Fibroblast of villous mesenchyme (primary cell): ENCODE results near the gene ALDH18A1. TPM values are rescaled to one million over a fixed set of nuclear protein-coding genes. Genes with fewer than 3 reads are reported as not detected.

Experiments used
- DNase-seq: peaks from one replicate; pipeline ENCODE4 v3.0.0-alpha.2; 2010; ENCODE audit warnings: low read depth
- H3K4me3 ChIP-seq: 2 replicates; pipeline ENCODE4 v1.5.1; 2011; ENCODE audit warnings: low read depth, mild to moderate bottlenecking, low read length
- CTCF ChIP-seq: IDR thresholded peaks from 2 replicates; pipeline ENCODE4 v1.5.1; 2012; ENCODE audit warnings: low read depth, mild to moderate bottlenecking, low read length; ENCODE audit not compliant: insufficient read depth
- total RNA-seq: library from RNA; depleted of rRNA; stranded (reverse); fragments of >200 nt; gene quantifications from 2 replicates; pipeline ENCODE4 v1.2.3, GENCODE V29; 2012

ALDH18A1 gene
- total RNA-seq, 1 donor, result 154 TPM

DNA sequence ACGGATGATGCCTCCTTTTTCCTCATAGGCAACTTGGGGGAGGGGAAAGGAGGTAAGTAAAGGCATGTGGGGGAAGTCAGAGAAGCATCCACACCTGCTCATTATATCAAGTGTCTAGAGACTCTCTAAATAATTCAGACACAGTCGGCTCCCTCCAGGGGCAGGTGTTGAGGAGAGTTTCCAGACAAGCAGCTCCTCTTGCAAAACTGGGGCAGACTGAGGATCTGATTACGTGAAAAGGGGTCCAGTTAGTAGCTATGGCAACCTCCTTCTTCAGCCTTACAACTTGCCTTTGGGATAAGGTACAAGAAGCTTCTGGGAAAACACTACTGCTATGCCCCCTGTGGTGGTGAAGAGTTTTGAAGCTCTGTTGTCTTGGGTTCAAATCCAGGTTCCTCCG lies 56.4 kb downstream of the ALDH18A1 start:
- TF ChIP-seq CTCF, result no peak
- no peak for DNase-seq
- H3K4me3 ChIP-seq, result no peak overlapping the region

DNA sequence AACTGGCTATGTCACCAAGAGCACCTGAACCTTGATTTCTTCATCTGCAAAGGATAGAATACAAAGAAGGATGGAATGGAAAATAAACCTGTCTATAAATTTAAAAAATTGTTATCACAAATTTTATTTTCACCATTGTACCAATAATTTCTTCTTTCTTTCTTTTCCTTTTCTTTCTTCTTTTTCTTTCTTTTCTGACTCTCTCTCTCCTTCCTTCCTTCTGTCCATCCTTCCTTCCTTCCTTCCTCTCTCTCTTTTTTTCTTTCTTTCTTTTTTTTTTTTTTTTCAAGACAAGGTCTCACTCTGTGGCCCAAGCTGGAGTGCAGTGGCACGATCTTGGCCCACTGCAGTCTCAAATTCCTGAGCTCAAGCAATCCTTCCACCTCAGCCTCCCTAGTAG lies 58.7 kb downstream of the ALDH18A1 start:
- DNase-seq, result no peak
- no peak overlapping the region for H3K4me3 ChIP-seq
- TF ChIP-seq CTCF, result no peak

DNA sequence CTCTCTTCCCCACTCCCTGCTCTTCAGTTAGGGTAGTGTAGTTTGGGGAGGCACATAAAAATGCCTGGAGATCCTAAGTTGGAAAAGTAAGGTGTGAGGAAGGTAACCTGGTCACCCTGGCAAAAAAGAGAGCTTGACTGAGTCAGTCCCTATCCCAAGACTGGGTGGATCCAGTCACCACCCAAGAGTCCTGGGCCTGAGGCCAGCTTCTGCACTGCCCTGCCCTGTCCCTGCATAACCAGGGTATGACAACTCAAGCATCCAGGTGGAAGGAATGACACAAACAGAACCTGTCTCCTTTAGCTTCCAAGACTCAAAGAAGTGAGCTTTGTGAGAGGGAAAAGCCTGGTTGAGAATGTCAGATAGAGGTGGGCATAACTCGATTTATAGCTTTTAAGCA lies 68.5 kb downstream of the ALDH18A1 start:
- TF ChIP-seq CTCF, result no peak
- DNase-seq, result no peak
- no peak overlapping the region for H3K4me3 ChIP-seq

DNA sequence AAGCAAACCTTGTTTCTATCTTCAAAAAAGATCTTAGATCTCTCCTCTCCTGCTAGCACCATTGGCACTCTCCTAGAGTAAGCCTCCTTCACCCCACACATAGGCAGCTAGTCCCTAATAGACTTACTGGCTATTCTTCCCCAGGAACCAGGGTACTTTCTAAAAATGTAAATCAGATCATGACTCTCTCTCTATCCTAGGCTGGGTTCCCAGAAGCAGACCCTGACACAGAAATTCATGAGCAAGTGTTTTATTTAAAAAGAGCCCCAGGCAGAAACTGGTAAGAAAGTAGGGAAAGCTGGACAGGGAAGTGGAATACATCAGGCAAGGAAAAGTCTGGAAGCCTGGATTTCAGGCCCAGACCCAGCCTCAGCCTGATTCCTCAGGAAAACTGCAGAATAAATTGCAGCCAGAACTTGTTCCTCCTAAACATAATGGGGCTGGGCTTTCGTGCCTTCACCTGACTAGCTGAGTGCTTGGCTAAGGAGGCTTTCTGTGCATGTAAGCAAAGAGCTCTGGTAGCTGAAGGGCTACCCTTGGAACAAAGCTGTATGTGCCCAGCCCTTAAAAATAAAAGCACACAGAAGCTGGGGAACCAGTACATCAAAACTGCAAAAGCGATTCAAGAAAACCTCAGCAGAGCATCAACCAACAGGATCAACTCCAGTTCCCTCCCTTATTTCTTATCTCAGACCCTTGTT lies 76.5 kb downstream of the ALDH18A1 start:
- H3K4me3 ChIP-seq, result no peak overlapping the region
- TF ChIP-seq CTCF, result no peak
- DNase-seq, result no peak

GRCh38 chr10:95579292-95579691 lies 77.2 kb downstream of the ALDH18A1 start:
- no peak for TF ChIP-seq CTCF
- no peak for DNase-seq
- H3K4me3 ChIP-seq, result no peak overlapping the region

DNA sequence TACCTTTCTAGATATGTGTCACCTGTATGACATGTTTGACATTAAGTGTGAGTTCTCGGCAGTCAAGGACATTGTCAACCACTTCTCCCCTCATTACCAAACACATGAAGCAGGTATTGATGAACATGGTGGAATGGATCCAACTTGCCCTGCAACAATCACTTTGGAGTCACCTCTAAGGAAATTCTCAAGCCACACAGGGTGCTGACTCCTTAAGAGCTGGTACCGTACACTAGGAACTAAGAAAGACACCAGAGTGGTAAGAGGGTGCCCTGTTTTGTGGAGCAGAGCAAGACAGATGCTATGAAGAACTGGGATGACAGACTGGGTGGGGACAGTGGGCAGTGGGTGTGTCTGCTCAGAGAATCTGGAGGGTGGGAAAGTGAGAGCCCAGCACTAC lies 77.9 kb downstream of the ALDH18A1 start:
- no peak overlapping the region for H3K4me3 ChIP-seq
- no peak for DNase-seq
- no peak for TF ChIP-seq CTCF
